ENCODE results near the gene LAMB3.
A peak's percentile ranks its signal among the peaks of the same experiment; 100 is the strongest.

DNA sequence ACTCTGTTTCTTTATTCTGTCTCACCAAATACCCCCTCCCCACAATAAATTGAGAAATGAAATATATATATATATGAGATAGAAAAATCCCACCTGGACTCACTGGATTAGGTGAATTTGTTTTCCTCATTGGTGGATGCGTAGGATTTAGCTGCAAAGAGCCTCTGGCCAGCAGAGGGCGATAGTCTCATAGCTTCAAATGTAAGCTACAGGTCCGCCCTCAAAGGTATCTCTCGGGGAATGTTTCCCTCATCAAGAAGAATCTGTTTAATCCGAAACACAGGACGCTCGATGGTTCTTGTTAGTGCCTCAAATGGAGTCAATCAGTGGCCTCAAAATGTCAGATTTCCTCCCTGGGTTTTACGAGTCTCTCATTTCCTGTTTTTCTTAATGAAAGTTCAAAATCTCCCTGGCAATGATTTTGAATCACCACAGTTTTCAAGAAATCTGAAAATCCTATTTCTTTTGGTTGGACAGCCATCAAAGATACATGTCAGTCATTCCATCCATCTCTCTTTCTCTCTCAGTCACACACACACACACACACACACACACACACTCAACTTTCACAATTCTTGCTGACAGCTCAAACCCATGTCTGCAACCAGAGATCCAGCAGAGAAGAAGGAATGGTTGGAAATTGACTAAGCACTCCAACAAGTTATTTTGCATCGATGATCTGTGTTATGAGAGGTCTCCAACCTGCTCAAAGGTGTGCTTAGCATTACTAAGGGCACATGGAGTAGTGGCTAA is 82.6 kb downstream of the LAMB3 start:
- TF ChIP-seq, protein P1, sequence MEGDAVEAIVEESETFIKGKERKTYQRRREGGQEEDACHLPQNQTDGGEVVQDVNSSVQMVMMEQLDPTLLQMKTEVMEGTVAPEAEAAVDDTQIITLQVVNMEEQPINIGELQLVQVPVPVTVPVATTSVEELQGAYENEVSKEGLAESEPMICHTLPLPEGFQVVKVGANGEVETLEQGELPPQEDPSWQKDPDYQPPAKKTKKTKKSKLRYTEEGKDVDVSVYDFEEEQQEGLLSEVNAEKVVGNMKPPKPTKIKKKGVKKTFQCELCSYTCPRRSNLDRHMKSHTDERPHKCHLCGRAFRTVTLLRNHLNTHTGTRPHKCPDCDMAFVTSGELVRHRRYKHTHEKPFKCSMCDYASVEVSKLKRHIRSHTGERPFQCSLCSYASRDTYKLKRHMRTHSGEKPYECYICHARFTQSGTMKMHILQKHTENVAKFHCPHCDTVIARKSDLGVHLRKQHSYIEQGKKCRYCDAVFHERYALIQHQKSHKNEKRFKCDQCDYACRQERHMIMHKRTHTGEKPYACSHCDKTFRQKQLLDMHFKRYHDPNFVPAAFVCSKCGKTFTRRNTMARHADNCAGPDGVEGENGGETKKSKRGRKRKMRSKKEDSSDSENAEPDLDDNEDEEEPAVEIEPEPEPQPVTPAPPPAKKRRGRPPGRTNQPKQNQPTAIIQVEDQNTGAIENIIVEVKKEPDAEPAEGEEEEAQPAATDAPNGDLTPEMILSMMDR (IDR thresholded peaks at IDR 0.05; ENCODE audit: poor library complexity, severe bottlenecking), result peak; percentile 84
- no peak for TF ChIP-seq EP300 (conservative IDR thresholded peaks at IDR 0.05; ENCODE audit: poor library complexity, severe bottlenecking)
- TF ChIP-seq EZH2 (IDR thresholded peaks at IDR 0.05; ENCODE audit: borderline replicate concordance, insufficient read depth, low read length, poor library complexity, severe bottlenecking), result no peak
